ENCODE measurements around the gene NCMAP.

The NCMAP gene

GRCh38 chr1:24639881-24640280 lies 84.0 kb downstream of the NCMAP start:
- no peak overlapping the region for H3K27ac ChIP-seq

GRCh38 chr1:24640288-24640687 lies 84.4 kb downstream of the NCMAP start:
- H3K4me1 ChIP-seq (ENCODE audit: control insufficient read depth in 1 of 2, insufficient read depth in 1 of 2, low read depth in 1 of 2, low read length in 1 of 2), result peaks cover 21 to 29% of the 10 kb centered on the region in 2 experiments
- no peak for TF ChIP-seq CTCF (IDR thresholded peaks at IDR 0.05)
- no peak overlapping the region for H3K4me3 ChIP-seq (ENCODE audit: low read depth in 1 of 2, low read length in 1 of 2)
- no peaks in the 10 kb centered on the region for H3K9me3 ChIP-seq
- H3K36me3 ChIP-seq, result no peaks in the 10 kb centered on the region
- H3K27ac ChIP-seq, result no peak overlapping the region
- no peaks in the 10 kb centered on the region for H3K27me3 ChIP-seq

More at GRCh38 chr1:24639881-24640280, 84.0 kb downstream of the NCMAP start:
- Histone ChIP-seq H3K4me3 (ENCODE audit: low read depth in 1 of 2, low read length in 1 of 2) (no peak overlapping the region), H3K4me1 (ENCODE audit: control insufficient read depth in 1 of 2, insufficient read depth in 1 of 2, low read depth in 1 of 2, low read length in 1 of 2) (peaks cover 21 to 26% of the 10 kb centered on the region in 2 experiments), H3K36me3 (no peaks in the 10 kb centered on the region), H3K27me3 (no peaks in the 10 kb centered on the region), H3K9me3 (no peaks in the 10 kb centered on the region)
- TF ChIP-seq CTCF (IDR thresholded peaks at IDR 0.05), result no peak

GRCh38 chr1:24641646-24642151 lies 85.8 kb downstream of the NCMAP start:
- no peaks in the 10 kb centered on the region for H3K9me3 ChIP-seq
- H3K27me3 ChIP-seq, result no peaks in the 10 kb centered on the region
- peaks cover 13% of the 10 kb centered on the region for H3K36me3 ChIP-seq

GRCh38 chr1:24642481-24643362 lies 86.8 kb downstream of the NCMAP start, which contains the start of gene SRRM1:
Gene SRRM1 (plus strand): TSS chr1:24643302. CDS start chr1:24643327, 25 bp downstream.
- no peaks in the 10 kb centered on the region for H3K27me3 ChIP-seq

More at GRCh38 chr1:24641646-24642151, 85.8 kb downstream of the NCMAP start:
- peak overlapping the region; percentile 88 for H3K27ac ChIP-seq
- TF ChIP-seq CTCF (IDR thresholded peaks at IDR 0.05), result no peak
- H3K4me3 ChIP-seq (ENCODE audit: low read depth in 1 of 2, low read length in 1 of 2), result peak overlapping the region; percentile 94 to 96
- peaks cover 21 to 29% of the 10 kb centered on the region in 2 experiments for H3K4me1 ChIP-seq (ENCODE audit: control insufficient read depth in 1 of 2, insufficient read depth in 1 of 2, low read depth in 1 of 2, low read length in 1 of 2)

More at GRCh38 chr1:24642481-24643362, 86.8 kb downstream of the NCMAP start, which contains the start of gene SRRM1:
- Histone ChIP-seq H3K36me3 (peaks cover 23% of the 10 kb centered on the region), H3K4me1 (ENCODE audit: control insufficient read depth in 1 of 2, insufficient read depth in 1 of 2, low read depth in 1 of 2, low read length in 1 of 2) (peaks cover 21 to 29% of the 10 kb centered on the region in 2 experiments), H3K4me3 (ENCODE audit: low read depth in 1 of 2, low read length in 1 of 2) (peak within 1 kb of the TSS; percentile 94 to 96), H3K27ac (peak within 1 kb of the TSS; percentile 88), H3K9me3 (no peaks in the 10 kb centered on the region)
- no peak for TF ChIP-seq CTCF (IDR thresholded peaks at IDR 0.05)

Data from neutrophil (primary cell).